DOHH2 (cell line): ENCODE measurements around the gene FAM20C.

ENCODE experiments used
- H3F3A ChIP-seq: fragments of 200-600 bp; sonication (generic), shearing (Covaris generic); 2 replicates; pipeline ENCODE4 v1.6.0; 2016; ENCODE audit warnings: antibody characterized with exemption, mild to moderate bottlenecking; ENCODE audit not compliant: control insufficient read depth, insufficient read depth
- H3K27ac ChIP-seq: fragments of 200-600 bp; sonication (generic); 2 replicates; pipeline ENCODE4 v1.5.1; 2014; ENCODE audit warnings: low read depth, mild to moderate bottlenecking, low read length, moderate library complexity
- H3K27me3 ChIP-seq: fragments of 200-600 bp; sonication (generic); 2 replicates; pipeline ENCODE4 v1.6.1; 2014; ENCODE audit warnings: mild to moderate bottlenecking, low read length, mixed read lengths; ENCODE audit not compliant: control insufficient read depth
- H3K36me3 ChIP-seq: fragments of 200-600 bp; sonication (generic); 2 replicates; pipeline ENCODE4 v1.6.1; 2014; ENCODE audit warnings: mild to moderate bottlenecking, low read length, moderate library complexity, mixed read lengths; ENCODE audit not compliant: control insufficient read depth
- H3K4me1 ChIP-seq: fragments of 200-600 bp; sonication (generic); 2 replicates; pipeline ENCODE4 v1.6.1; 2014; ENCODE audit warnings: mild to moderate bottlenecking, low read length, mixed read lengths; ENCODE audit not compliant: control insufficient read depth
- H3K4me2 ChIP-seq: fragments of 200-600 bp; sonication (generic); 2 replicates; pipeline ENCODE4 v1.6.0; 2014; ENCODE audit warnings: mild to moderate bottlenecking, low read length, moderate library complexity
- H3K4me3 ChIP-seq: fragments of 200-600 bp; sonication (generic); 2 replicates; pipeline ENCODE4 v1.5.1; 2014; ENCODE audit warnings: mild to moderate bottlenecking, low read length, mixed read lengths
- H3K79me2 ChIP-seq: fragments of 200-600 bp; sonication (generic); 2 replicates; pipeline ENCODE4 v1.6.1; 2014; ENCODE audit warnings: mild to moderate bottlenecking, low read length, mixed read lengths; ENCODE audit not compliant: control insufficient read depth
- H3K9me2 ChIP-seq: fragments of 200-600 bp; sonication (generic); replicated peaks from 2 replicates; pipeline ENCODE4 v1.6.1; 2014; ENCODE audit warnings: mild to moderate bottlenecking, low read length, mixed read lengths; ENCODE audit not compliant: control insufficient read depth
- H3K9me3 ChIP-seq: fragments of 200-600 bp; sonication (generic); 2 replicates; pipeline ENCODE4 v1.6.1; 2014; ENCODE audit warnings: antibody characterized with exemption, low read length, mixed read lengths; ENCODE audit not compliant: control insufficient read depth, insufficient read depth
- H4K20me1 ChIP-seq: fragments of 200-600 bp; sonication (generic); 2 replicates; pipeline ENCODE4 v1.6.0; 2014; ENCODE audit warnings: low read depth, mild to moderate bottlenecking, antibody characterized with exemption, low read length, moderate library complexity; ENCODE audit not compliant: control insufficient read depth, insufficient read depth
- EZH2phosphoT487 ChIP-seq: fragments of 200-600 bp; sonication (generic); IDR thresholded peaks from 2 replicates; pipeline ENCODE4 v1.6.1; 2017; ENCODE audit warnings: borderline replicate concordance, mild to moderate bottlenecking, antibody characterized with exemption, low read length, moderate library complexity, mixed read lengths
- TF ChIP-seq, protein P1 (sequence below): fragments of 200-600 bp; sonication (generic); IDR thresholded peaks from one replicate; pipeline ENCODE4 v1.5.1; 2014; ENCODE audit warnings: antibody characterized with exemption, mild to moderate bottlenecking, low read depth, low read length; ENCODE audit not compliant: poor library complexity, severe bottlenecking

Gene FAM20C

DNA sequence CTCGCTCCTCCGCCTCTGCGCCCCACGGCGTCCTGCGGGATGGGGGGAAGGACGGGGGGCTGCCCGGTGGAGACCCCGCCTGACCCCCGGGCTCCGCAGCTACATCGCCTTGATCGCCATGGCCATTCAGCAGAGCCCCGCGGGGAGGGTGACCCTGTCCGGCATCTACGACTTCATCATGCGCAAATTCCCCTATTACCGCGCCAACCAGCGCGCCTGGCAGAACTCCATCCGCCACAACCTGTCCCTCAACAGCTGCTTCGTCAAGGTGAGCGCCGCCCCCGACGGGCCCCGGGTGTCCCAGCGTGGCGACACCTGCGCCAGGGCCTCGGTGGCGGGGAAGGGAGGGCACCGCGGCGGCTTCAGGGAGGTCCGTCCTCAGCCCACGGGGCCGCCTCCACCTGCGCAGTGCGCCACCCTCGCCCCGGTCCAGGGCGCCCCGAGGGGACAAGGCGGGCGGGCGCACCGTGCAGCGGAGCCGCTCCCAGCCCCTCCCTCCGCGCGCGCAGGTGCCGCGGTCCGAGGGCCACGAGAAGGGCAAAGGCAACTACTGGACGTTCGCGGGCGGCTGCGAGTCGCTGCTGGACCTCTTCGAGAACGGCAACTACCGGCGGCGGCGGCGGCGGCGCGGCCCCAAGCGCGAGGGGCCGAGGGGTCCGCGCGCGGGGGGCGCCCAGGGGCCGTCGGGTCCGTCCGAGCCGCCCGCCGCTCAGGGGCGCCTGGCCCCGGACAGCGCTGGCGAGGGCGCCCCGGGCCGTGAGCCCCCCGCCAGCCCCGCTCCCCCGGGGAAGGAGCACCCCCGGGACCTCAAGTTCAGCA, 98.4 kb downstream of the FAM20C start:
- no peaks in the 10 kb centered on the region for H3K79me2 ChIP-seq
- no peak for TF ChIP-seq EZH2phosphoT487
- TF ChIP-seq, protein P1, sequence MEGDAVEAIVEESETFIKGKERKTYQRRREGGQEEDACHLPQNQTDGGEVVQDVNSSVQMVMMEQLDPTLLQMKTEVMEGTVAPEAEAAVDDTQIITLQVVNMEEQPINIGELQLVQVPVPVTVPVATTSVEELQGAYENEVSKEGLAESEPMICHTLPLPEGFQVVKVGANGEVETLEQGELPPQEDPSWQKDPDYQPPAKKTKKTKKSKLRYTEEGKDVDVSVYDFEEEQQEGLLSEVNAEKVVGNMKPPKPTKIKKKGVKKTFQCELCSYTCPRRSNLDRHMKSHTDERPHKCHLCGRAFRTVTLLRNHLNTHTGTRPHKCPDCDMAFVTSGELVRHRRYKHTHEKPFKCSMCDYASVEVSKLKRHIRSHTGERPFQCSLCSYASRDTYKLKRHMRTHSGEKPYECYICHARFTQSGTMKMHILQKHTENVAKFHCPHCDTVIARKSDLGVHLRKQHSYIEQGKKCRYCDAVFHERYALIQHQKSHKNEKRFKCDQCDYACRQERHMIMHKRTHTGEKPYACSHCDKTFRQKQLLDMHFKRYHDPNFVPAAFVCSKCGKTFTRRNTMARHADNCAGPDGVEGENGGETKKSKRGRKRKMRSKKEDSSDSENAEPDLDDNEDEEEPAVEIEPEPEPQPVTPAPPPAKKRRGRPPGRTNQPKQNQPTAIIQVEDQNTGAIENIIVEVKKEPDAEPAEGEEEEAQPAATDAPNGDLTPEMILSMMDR = no peak
- no peak overlapping the region for H3K27ac ChIP-seq
- H4K20me1 ChIP-seq = no peaks in the 10 kb centered on the region
- H3K9me3 ChIP-seq = peaks cover 43% of the 10 kb centered on the region; the same call in 1 of the 2 replicates
- no peak overlapping the region for H3K4me2 ChIP-seq
- H3F3A ChIP-seq = no peaks in the 10 kb centered on the region
- no peak overlapping the region for H3K4me3 ChIP-seq
- H3K36me3 ChIP-seq = no peaks in the 10 kb centered on the region
- no peaks in the 10 kb centered on the region for H3K4me1 ChIP-seq
- no peaks in the 10 kb centered on the region for H3K27me3 ChIP-seq
- no peaks in the 10 kb centered on the region for H3K9me2 ChIP-seq

DNA sequence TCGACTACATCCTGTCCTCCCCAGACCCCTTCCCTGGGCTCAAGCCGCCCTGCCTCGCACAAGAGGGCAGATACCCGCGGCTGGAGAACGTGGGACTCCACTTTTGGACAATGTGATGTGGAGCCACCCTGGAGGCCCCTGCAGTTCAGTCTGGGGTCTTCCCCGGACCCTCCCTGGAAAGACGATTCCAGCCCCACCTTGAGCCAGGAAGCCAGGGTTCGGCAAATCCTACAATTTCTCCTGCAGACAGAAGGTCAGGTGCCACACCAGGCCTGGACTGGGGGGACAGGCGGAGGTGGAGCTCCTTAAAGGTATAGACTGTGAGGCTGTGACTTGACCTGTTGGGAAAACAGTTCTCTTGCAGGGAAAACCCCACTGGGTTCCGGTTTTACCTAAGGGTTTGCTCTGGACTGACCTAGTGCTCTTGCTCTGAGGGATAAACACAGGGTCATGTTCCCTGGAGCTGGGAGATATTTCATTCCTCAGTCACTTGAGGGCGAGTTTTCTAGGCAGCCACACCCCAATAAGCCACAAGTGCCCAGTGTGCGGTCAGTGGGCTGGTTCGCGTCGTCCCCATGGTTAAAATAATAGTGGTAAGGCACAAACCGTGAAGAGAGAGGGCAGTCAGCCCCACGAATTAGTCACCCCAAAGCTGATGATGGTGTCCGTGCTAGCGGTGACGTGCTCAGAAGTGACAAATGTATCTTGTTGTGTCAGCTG, 99.2 kb downstream of the FAM20C start:
- H3F3A ChIP-seq = no peaks in the 10 kb centered on the region
- no peaks in the 10 kb centered on the region for H3K4me1 ChIP-seq
- no peak overlapping the region for H3K4me2 ChIP-seq
- no peaks in the 10 kb centered on the region for H3K36me3 ChIP-seq
- H3K9me3 ChIP-seq = peaks cover 44% of the 10 kb centered on the region; the same call in 1 of the 2 replicates
- no peaks in the 10 kb centered on the region for H3K27me3 ChIP-seq
- H3K9me2 ChIP-seq = no peaks in the 10 kb centered on the region
- H3K79me2 ChIP-seq = no peaks in the 10 kb centered on the region
- H3K4me3 ChIP-seq = no peak overlapping the region
- no peak overlapping the region for H3K27ac ChIP-seq
- TF ChIP-seq, protein P1 = no peak
- TF ChIP-seq EZH2phosphoT487 = no peak
- H4K20me1 ChIP-seq = no peaks in the 10 kb centered on the region

GRCh38 chr7:292226-292625, 99.9 kb downstream of the FAM20C start:
- H3K79me2 ChIP-seq = no peaks in the 10 kb centered on the region
- H3K9me2 ChIP-seq = no peaks in the 10 kb centered on the region
- no peak overlapping the region for H3K4me3 ChIP-seq
- TF ChIP-seq, protein P1 = no peak
- no peak for TF ChIP-seq EZH2phosphoT487
- no peak overlapping the region for H3K4me2 ChIP-seq
- no peaks in the 10 kb centered on the region for H4K20me1 ChIP-seq
- peaks cover 46% of the 10 kb centered on the region; the same call in 1 of the 2 replicates for H3K9me3 ChIP-seq
- H3F3A ChIP-seq = no peaks in the 10 kb centered on the region
- no peak overlapping the region for H3K27ac ChIP-seq
- no peaks in the 10 kb centered on the region for H3K27me3 ChIP-seq
- H3K36me3 ChIP-seq = no peaks in the 10 kb centered on the region
- no peaks in the 10 kb centered on the region for H3K4me1 ChIP-seq
